ENCODE results near the gene SIM2.
"Not testable (repeated sequence)": the region's sequence is repeated elsewhere in the genome, so short reads cannot be mapped to it uniquely, and the experiment has no call there.

The SIM2 gene, protein sequence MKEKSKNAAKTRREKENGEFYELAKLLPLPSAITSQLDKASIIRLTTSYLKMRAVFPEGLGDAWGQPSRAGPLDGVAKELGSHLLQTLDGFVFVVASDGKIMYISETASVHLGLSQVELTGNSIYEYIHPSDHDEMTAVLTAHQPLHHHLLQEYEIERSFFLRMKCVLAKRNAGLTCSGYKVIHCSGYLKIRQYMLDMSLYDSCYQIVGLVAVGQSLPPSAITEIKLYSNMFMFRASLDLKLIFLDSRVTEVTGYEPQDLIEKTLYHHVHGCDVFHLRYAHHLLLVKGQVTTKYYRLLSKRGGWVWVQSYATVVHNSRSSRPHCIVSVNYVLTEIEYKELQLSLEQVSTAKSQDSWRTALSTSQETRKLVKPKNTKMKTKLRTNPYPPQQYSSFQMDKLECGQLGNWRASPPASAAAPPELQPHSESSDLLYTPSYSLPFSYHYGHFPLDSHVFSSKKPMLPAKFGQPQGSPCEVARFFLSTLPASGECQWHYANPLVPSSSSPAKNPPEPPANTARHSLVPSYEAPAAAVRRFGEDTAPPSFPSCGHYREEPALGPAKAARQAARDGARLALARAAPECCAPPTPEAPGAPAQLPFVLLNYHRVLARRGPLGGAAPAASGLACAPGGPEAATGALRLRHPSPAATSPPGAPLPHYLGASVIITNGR

DNA sequence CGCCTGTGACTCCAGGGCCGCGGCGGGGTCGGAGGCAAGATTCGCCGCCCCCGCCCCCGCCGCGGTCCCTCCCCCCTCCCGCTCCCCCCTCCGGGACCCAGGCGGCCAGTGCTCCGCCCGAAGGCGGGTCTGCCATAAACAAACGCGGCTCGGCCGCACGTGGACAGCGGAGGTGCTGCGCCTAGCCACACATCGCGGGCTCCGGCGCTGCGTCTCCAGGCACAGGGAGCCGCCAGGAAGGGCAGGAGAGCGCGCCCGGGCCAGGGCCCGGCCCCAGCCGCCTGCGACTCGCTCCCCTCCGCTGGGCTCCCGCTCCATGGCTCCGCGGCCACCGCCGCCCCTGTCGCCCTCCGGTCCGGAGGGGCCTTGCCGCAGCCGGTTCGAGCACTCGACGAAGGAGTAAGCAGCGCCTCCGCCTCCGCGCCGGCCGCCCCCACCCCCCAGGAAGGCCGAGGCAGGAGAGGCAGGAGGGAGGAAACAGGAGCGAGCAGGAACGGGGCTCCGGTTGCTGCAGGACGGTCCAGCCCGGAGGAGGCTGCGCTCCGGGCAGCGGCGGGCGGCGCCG lies at the start of gene SIM2:
TSS of gene SIM2 (plus strand) at position 135 of the 565 bp plus-strand sequence. CDS start 632 bp downstream, outside the sequence.
- Histone ChIP-seq H3K36me3 (ENCODE audit: insufficient read depth, low read length) (no peaks in the 10 kb centered on the region), H3K27ac (no peak within 1 kb of the TSS), H3K4me3 (peak within 1 kb of the TSS; percentile 49), H3K9ac (ENCODE audit: insufficient read length) (no peak within 1 kb of the TSS), H3K9me3 (ENCODE audit: low read depth, low read length) (no peaks in the 10 kb centered on the region)
- DNase-seq (ENCODE audit: low read depth, low spot score), result no peak
- TF ChIP-seq EZH2 (IDR thresholded peaks at IDR 0.05) (no peak), POLR2AphosphoS5 (IDR thresholded peaks at IDR 0.05; ENCODE audit: borderline replicate concordance, low read depth, low read length) (no peak), FOXP2 (optimal IDR thresholded peaks at IDR 0.05; ENCODE audit: control extremely low read depth, extremely low read length, insufficient read depth) (no peak)

DNA sequence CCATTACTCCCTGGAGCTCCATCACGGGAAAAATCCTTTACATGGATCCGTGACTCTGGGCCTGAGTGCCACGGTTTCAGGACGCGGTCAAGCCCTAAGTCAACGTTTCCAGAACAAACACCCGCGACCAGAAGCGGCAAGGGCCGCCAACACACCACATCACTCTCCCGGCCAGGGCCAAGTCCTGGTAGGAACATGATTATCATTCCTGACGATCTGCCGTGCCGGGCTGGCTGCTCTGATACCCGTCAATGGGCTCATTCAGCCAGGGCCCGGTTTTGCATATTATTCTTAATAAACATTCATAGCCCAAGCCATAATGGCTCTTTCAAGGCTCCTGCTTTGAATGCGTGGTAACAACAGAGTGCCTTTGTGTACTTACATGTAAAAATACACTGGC lies 44.6 kb upstream of the SIM2 start:
- no peaks in the 10 kb centered on the region for H3K36me3 ChIP-seq (ENCODE audit: insufficient read depth, low read length)
- TF ChIP-seq POLR2AphosphoS5 (IDR thresholded peaks at IDR 0.05; ENCODE audit: borderline replicate concordance, low read depth, low read length), result no peak
- TF ChIP-seq EZH2 (IDR thresholded peaks at IDR 0.05), result no peak
- TF ChIP-seq FOXP2 (optimal IDR thresholded peaks at IDR 0.05; ENCODE audit: control extremely low read depth, extremely low read length, insufficient read depth), result no peak
- no peak overlapping the region for H3K9ac ChIP-seq (ENCODE audit: insufficient read length)
- no peak for DNase-seq (ENCODE audit: low read depth, low spot score)
- H3K27ac ChIP-seq, result no peak overlapping the region
- no peaks in the 10 kb centered on the region for H3K9me3 ChIP-seq (ENCODE audit: low read depth, low read length)
- H3K4me3 ChIP-seq, result no peak overlapping the region

DNA sequence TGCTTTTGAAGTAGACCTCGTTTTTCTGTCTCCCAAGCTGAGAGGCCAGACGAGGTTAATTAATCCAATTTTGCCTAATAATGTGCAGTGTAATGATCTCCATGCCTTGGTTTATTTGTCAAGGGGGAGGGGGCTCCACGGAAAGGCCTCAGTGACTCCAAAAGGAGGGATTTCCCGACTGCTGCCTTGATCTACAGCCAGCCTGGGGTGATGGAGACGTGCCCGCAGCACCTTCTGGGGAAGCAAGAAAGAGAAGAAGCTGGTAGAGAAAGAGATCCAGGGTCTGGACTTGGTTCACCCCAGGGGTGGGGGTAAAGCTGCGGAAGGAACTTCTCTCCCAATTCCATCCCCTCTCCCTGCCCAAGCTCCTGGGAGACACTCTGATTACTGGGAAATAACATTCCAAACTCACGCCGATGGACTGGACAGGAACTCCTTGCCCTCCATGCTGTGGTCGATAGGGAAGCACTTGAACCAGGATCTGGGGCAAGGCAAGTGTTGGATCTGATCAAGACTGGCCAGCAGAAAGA lies 44.1 kb upstream of the SIM2 start:
- H3K36me3 ChIP-seq (ENCODE audit: insufficient read depth, low read length), result no peaks in the 10 kb centered on the region
- no peak for DNase-seq (ENCODE audit: low read depth, low spot score)
- H3K9ac ChIP-seq (ENCODE audit: insufficient read length), result no peak overlapping the region
- H3K4me3 ChIP-seq, result no peak overlapping the region
- TF ChIP-seq FOXP2 (optimal IDR thresholded peaks at IDR 0.05; ENCODE audit: control extremely low read depth, extremely low read length, insufficient read depth) (no peak), EZH2 (IDR thresholded peaks at IDR 0.05) (no peak), POLR2AphosphoS5 (IDR thresholded peaks at IDR 0.05; ENCODE audit: borderline replicate concordance, low read depth, low read length) (no peak)
- no peaks in the 10 kb centered on the region for H3K9me3 ChIP-seq (ENCODE audit: low read depth, low read length)
- H3K27ac ChIP-seq, result no peak overlapping the region

DNA sequence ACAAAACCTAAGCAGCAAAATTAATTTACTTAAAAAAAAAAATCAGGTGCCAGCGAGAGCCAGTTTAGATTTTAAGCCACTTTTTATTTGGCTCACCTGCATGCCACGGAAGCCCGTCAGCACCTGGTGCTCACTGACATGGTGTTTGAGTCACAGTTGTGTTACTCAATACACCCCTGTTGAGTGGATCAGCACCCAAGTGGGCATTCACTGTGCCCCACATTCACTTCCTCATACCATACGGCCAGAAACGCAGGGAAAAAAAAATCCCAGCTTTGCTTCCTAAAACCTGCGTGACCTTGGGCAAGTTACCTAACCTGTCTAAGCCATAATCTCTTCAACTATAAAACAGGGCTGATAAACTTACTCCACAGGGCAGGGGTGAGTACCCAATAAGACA lies 42.8 kb upstream of the SIM2 start:
- Histone ChIP-seq H3K9me3 (ENCODE audit: low read depth, low read length) (no peaks in the 10 kb centered on the region), H3K4me3 (no peak overlapping the region), H3K27ac (no peak overlapping the region), H3K36me3 (ENCODE audit: insufficient read depth, low read length) (no peaks in the 10 kb centered on the region), H3K9ac (ENCODE audit: insufficient read length) (no peak overlapping the region)
- no peak for DNase-seq (ENCODE audit: low read depth, low spot score)
- TF ChIP-seq EZH2 (IDR thresholded peaks at IDR 0.05) (no peak), POLR2AphosphoS5 (IDR thresholded peaks at IDR 0.05; ENCODE audit: borderline replicate concordance, low read depth, low read length) (no peak), FOXP2 (optimal IDR thresholded peaks at IDR 0.05; ENCODE audit: control extremely low read depth, extremely low read length, insufficient read depth) (no peak)

DNA sequence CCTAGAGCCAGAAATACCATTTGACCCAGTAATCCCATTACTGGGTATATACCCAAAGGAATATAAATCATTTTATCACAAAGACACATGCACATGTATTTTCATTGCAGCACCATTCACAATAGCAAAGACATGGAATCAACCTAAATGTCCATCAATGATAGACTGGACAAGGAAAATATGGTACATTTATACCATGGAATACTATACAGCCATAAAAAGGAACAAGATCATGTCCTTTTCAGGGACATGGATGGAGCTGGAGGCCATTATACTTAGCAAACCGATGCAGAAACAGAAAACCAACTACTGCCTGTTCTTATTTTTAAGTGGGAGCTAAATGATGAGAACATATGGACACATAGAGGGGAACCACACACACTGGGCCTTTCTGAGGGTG lies 41.6 kb upstream of the SIM2 start:
- DNase-seq (ENCODE audit: low read depth, low spot score); H3K27ac ChIP-seq; H3K9me3 ChIP-seq (ENCODE audit: low read depth, low read length); H3K4me3 ChIP-seq; H3K36me3 ChIP-seq (ENCODE audit: insufficient read depth, low read length); H3K9ac ChIP-seq (ENCODE audit: insufficient read length): not testable (repeated sequence)

DNA sequence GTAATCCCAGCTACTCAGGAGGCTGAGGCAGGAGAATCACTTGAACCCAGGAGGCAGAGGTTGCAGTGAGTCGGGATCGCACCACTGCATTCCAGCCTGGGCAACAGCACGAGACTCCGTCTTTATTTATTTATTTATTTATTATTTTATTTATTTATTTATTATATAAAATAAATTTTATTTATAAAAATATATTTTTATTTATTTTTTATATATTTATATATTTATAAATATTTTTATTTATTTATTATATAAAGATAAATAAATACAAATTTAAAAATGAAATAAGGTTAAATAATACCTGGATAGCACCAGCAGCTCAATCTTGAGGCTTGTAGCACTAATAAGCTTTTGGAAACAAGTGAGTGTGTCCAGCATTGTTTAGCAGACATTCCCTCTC lies 40.9 kb upstream of the SIM2 start:
- DNase-seq (ENCODE audit: low read depth, low spot score), result no peak
- H3K4me3 ChIP-seq, result no peak overlapping the region
- H3K9ac ChIP-seq (ENCODE audit: insufficient read length), result no peak overlapping the region
- H3K27ac ChIP-seq, result no peak overlapping the region
- TF ChIP-seq EZH2 (IDR thresholded peaks at IDR 0.05) (no peak), POLR2AphosphoS5 (IDR thresholded peaks at IDR 0.05; ENCODE audit: borderline replicate concordance, low read depth, low read length) (no peak), FOXP2 (optimal IDR thresholded peaks at IDR 0.05; ENCODE audit: control extremely low read depth, extremely low read length, insufficient read depth) (no peak)
- H3K9me3 ChIP-seq (ENCODE audit: low read depth, low read length), result no peaks in the 10 kb centered on the region
- no peaks in the 10 kb centered on the region for H3K36me3 ChIP-seq (ENCODE audit: insufficient read depth, low read length)

DNA sequence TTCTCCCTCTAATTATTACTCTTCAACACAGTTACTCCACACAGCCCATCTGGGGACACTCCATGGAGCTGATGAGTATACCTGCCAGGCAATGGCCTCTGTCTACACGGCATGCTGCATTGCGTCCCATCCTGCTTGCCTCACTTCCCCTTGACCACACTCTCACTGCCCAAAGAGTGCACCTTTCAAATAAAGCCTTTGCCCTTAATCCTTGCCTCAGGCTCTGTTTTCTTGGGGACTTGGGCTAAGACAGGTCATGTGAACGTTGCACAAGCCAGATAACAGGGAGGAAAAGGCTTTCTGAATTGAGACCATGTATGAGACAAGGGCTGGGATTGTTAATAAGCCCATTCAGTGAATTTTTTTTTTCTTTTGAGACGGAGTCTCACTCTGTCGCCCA lies 40.0 kb upstream of the SIM2 start:
- Histone ChIP-seq H3K9me3 (ENCODE audit: low read depth, low read length) (no peaks in the 10 kb centered on the region), H3K27ac (no peak overlapping the region), H3K9ac (ENCODE audit: insufficient read length) (no peak overlapping the region), H3K36me3 (ENCODE audit: insufficient read depth, low read length) (no peaks in the 10 kb centered on the region), H3K4me3 (no peak overlapping the region)
- TF ChIP-seq EZH2 (IDR thresholded peaks at IDR 0.05) (no peak), POLR2AphosphoS5 (IDR thresholded peaks at IDR 0.05; ENCODE audit: borderline replicate concordance, low read depth, low read length) (no peak), FOXP2 (optimal IDR thresholded peaks at IDR 0.05; ENCODE audit: control extremely low read depth, extremely low read length, insufficient read depth) (no peak)
- DNase-seq (ENCODE audit: low read depth, low spot score), result no peak

DNA sequence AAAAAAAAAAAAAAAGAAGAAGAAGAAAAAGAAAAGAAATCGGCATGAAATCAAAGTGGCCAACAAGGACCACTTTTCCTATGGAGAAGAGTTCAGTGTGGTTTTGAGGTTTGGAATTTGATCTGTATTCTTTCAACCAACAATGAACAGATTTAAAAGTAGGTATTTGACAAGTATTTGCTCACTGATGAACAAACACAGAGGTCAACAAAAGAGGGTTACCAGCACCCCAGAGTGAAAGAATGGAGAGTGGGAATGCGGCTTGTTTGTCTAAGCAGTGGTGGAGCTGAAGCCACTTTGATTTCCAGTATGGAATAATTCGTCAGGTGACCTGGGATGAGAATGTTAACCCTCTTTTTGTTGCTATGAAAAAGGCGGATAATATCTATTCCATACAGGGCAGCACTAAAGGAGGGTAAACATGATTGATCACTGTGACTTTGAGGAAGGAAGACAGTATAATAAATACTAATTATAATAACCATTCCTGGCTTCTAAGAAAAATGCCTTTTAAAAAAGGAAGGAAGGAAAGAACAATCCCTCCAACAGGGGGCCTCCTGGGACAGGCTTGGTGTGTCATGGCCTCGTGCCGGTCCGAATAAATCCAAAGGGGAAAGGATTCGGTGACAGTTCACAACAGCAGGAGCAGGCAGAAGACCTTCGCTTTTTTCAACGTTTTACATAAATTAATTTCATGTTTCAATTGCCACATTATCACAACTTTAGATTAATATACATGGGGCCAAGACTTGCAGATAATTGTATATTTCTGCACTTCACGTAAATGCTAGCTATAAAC lies 37.2 kb upstream of the SIM2 start:
- H3K27ac ChIP-seq, result no peak overlapping the region
- no peaks in the 10 kb centered on the region for H3K9me3 ChIP-seq (ENCODE audit: low read depth, low read length)
- TF ChIP-seq FOXP2 (optimal IDR thresholded peaks at IDR 0.05; ENCODE audit: control extremely low read depth, extremely low read length, insufficient read depth), result no peak
- DNase-seq (ENCODE audit: low read depth, low spot score), result no peak
- no peak overlapping the region for H3K4me3 ChIP-seq
- H3K9ac ChIP-seq (ENCODE audit: insufficient read length), result no peak overlapping the region
- no peaks in the 10 kb centered on the region for H3K36me3 ChIP-seq (ENCODE audit: insufficient read depth, low read length)

All from SK-N-MC (cell line).